ENCODE data around the gene NDST1.

The NDST1 gene

GRCh38 chr5:150560401-150561191, 52.7 kb downstream of the NDST1 start:
- DNase-seq (ENCODE audit: low read depth, low spot score) = no peak
- peak overlapping the region; percentile 72 for H3K27ac ChIP-seq

GRCh38 chr5:150561192-150561512, 53.2 kb downstream of the NDST1 start:
- DNase-seq (ENCODE audit: low read depth, low spot score) = no peak

GRCh38 chr5:150561571-150562275, 53.8 kb downstream of the NDST1 start:
- H3K27ac ChIP-seq = no peak overlapping the region
- DNase-seq (ENCODE audit: low read depth, low spot score) = no peak

More at GRCh38 chr5:150561192-150561512, 53.2 kb downstream of the NDST1 start:
- no peak overlapping the region for H3K27ac ChIP-seq

- DNase-seq (ENCODE audit: low read depth, low spot score) = no peak
- H3K27ac ChIP-seq = no peak overlapping the region
Observed at GRCh38 chr5:150562832-150563231, 54.9 kb downstream of the NDST1 start.

- DNase-seq (ENCODE audit: low read depth, low spot score) = no peak
- H3K27ac ChIP-seq = no peak overlapping the region
Observed at GRCh38 chr5:150565868-150566267, 57.9 kb downstream of the NDST1 start.

GRCh38 chr5:150567031-150567717, 59.2 kb downstream of the NDST1 start:
- DNase-seq (ENCODE audit: low read depth, low spot score) = no peak
- H3K27ac ChIP-seq = no peak overlapping the region

- no peak for DNase-seq (ENCODE audit: low read depth, low spot score)
- no peak overlapping the region for H3K27ac ChIP-seq
Observed at GRCh38 chr5:150568663-150569062, 60.7 kb downstream of the NDST1 start.

GRCh38 chr5:150570333-150570732, 62.4 kb downstream of the NDST1 start:
- no peak overlapping the region for H3K27ac ChIP-seq
- DNase-seq (ENCODE audit: low read depth, low spot score) = no peak

- no peak for DNase-seq (ENCODE audit: low read depth, low spot score)
Observed at GRCh38 chr5:150571836-150572235, 63.9 kb downstream of the NDST1 start.

GRCh38 chr5:150573216-150573615, 65.3 kb downstream of the NDST1 start:
- no peak for DNase-seq (ENCODE audit: low read depth, low spot score)
- no peak overlapping the region for H3K27ac ChIP-seq

More at GRCh38 chr5:150571836-150572235, 63.9 kb downstream of the NDST1 start:
- H3K27ac ChIP-seq = no peak overlapping the region

- no peak for DNase-seq (ENCODE audit: low read depth, low spot score)
- H3K27ac ChIP-seq = no peak overlapping the region
Observed at GRCh38 chr5:150573867-150574817, 66.2 kb downstream of the NDST1 start.

GRCh38 chr5:150574818-150575547, 67.1 kb downstream of the NDST1 start:
- no peak overlapping the region for H3K27ac ChIP-seq
- DNase-seq (ENCODE audit: low read depth, low spot score) = no peak

GRCh38 chr5:150575745-150576448, 68.0 kb downstream of the NDST1 start:
- no peak overlapping the region for H3K27ac ChIP-seq
- no peak for DNase-seq (ENCODE audit: low read depth, low spot score)

- no peak overlapping the region for H3K27ac ChIP-seq
- DNase-seq (ENCODE audit: low read depth, low spot score) = no peak
Observed at GRCh38 chr5:150576449-150576949, 68.6 kb downstream of the NDST1 start.

GRCh38 chr5:150577378-150578139, 69.6 kb downstream of the NDST1 start:
- H3K27ac ChIP-seq = no peak overlapping the region
- no peak for DNase-seq (ENCODE audit: low read depth, low spot score)

- DNase-seq (ENCODE audit: low read depth, low spot score) = no peak
- no peak overlapping the region for H3K27ac ChIP-seq
Observed at GRCh38 chr5:150578781-150579461, 71.0 kb downstream of the NDST1 start.
